Measurements from ENCODE around the gene FBXO38. TPM values are rescaled to one million over a fixed set of nuclear protein-coding genes. Genes with fewer than 3 reads are reported as not detected.
A peak's percentile ranks its signal among the peaks of the same experiment; 100 is the strongest.

FBXO38 gene
- total RNA-seq, 6 experiments from 2014 or later = 28.1 to 31.7 (median 30.9) TPM

GRCh38 chr5:148452499-148453193 lies 68.9 kb downstream of the FBXO38 start:
- Mint-ChIP-seq H3K36me3 (ENCODE audit: low read depth) (no peaks in the 10 kb centered on the region), H3K4me1 (ENCODE audit: low read depth) (no peaks in the 10 kb centered on the region), H3K4me3 (no peak overlapping the region), H3K9me3 (no peaks in the 10 kb centered on the region), H3K27ac (no peak overlapping the region), H3K27me3 (ENCODE audit: insufficient read depth) (peaks cover 13% of the 10 kb centered on the region)
- DNase-seq = no peak
- TF ChIP-seq, protein P1, sequence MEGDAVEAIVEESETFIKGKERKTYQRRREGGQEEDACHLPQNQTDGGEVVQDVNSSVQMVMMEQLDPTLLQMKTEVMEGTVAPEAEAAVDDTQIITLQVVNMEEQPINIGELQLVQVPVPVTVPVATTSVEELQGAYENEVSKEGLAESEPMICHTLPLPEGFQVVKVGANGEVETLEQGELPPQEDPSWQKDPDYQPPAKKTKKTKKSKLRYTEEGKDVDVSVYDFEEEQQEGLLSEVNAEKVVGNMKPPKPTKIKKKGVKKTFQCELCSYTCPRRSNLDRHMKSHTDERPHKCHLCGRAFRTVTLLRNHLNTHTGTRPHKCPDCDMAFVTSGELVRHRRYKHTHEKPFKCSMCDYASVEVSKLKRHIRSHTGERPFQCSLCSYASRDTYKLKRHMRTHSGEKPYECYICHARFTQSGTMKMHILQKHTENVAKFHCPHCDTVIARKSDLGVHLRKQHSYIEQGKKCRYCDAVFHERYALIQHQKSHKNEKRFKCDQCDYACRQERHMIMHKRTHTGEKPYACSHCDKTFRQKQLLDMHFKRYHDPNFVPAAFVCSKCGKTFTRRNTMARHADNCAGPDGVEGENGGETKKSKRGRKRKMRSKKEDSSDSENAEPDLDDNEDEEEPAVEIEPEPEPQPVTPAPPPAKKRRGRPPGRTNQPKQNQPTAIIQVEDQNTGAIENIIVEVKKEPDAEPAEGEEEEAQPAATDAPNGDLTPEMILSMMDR (IDR thresholded peaks at IDR 0.05) = no peak

DNA sequence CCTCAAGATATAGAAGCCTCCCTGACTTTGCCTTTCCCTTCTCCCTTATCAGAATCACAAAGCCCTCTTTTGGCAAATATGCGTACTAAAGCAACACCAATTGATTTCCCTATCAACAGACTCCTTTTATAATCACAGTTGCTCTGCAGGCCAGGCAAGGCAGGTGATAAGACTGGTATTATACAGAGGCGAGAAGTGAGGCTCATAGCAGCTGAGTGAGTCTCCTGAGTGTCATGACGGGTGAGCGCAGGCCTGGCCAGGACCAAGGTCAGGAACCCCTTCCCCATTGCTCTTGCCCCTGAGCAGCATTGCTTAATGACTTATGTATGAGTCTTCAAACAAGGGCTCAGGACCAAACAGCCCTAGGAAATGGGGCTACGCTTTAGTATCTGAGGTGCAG lies 70.8 kb downstream of the FBXO38 start:
- TF ChIP-seq, protein P1 (IDR thresholded peaks at IDR 0.05) = no peak
- Mint-ChIP-seq H3K9me3 (no peaks in the 10 kb centered on the region), H3K4me3 (no peak overlapping the region), H3K36me3 (ENCODE audit: low read depth) (no peaks in the 10 kb centered on the region), H3K27me3 (ENCODE audit: insufficient read depth) (peaks cover 12% of the 10 kb centered on the region), H3K27ac (no peak overlapping the region), H3K4me1 (ENCODE audit: low read depth) (no peaks in the 10 kb centered on the region)
- no peak for DNase-seq

- Mint-ChIP-seq H3K27ac (no peak overlapping the region), H3K4me3 (no peak overlapping the region), H3K36me3 (ENCODE audit: low read depth) (no peaks in the 10 kb centered on the region), H3K27me3 (ENCODE audit: insufficient read depth) (peaks cover 12% of the 10 kb centered on the region), H3K4me1 (ENCODE audit: low read depth) (no peaks in the 10 kb centered on the region), H3K9me3 (no peaks in the 10 kb centered on the region)
- TF ChIP-seq, protein P1 (IDR thresholded peaks at IDR 0.05) = no peak
- no peak for DNase-seq
Measured at GRCh38 chr5:148455185-148455584, 71.4 kb downstream of the FBXO38 start.

DNA sequence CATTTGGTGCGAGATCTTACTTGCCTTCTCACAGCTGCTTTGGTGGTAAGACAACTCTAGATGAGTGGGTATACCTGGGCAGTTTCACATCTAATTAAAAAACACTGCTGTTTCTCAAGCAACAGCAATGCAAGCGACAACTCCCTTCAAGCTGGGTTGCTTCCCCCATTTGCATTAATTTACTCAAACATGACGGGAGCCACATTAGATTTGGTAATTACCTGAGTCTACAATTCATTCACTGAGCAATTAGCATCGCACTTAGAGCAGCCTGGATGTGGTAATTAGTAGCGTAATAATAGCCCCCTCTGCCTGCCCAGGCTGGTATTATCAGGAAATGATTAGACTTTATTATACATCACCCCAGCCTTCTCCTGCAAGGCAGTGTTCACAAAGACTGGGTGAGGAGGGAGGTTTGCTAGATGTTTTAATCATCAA lies 73.4 kb downstream of the FBXO38 start:
- Mint-ChIP-seq H3K9me3 (no peaks in the 10 kb centered on the region), H3K27ac (no peak overlapping the region), H3K4me1 (ENCODE audit: low read depth) (no peaks in the 10 kb centered on the region), H3K36me3 (ENCODE audit: low read depth) (no peaks in the 10 kb centered on the region), H3K27me3 (ENCODE audit: insufficient read depth) (peaks cover 9% of the 10 kb centered on the region), H3K4me3 (no peak overlapping the region)
- TF ChIP-seq, protein P1 (IDR thresholded peaks at IDR 0.05) = peak; percentile 53
- DNase-seq = no peak

DNA sequence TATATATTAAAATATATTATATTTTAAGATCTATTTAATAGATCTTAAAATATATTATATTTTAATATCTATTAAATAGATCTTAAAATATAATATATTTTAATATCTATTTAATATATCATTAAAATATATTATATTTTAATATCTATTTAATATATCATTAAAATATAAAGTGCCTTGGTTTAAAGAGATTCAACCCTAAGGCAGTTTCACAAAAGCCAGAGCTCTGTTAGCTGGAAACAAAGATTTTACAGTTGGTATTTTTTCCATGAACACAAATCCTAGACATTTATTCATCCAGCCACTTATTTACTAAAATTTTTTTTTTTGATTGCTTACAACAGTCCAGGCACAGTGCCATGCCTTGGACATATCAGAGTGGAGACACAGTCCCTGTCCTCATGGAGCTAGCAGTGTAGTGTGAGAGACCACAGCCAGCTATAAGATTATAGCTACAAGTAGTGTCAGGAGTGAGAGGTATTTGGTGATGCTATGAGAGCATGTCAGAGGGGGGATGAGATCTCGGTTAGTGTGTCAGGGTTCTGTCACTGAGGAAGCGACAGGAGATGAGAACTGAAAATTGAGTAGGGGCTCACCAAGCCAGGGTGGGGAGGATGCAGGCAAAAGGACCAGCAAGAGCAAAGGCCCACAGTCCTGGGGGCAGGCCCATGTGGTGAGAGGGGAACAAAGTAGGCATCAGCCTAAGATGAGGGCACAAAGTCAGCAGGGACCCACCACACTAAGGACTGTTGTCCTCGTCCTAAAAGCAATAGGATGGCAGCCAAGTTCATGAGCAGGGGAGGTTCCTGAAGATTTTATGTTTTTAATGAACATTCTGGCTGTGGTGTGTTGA lies 74.5 kb downstream of the FBXO38 start:
- no peaks in the 10 kb centered on the region for H3K4me1 Mint-ChIP-seq (ENCODE audit: low read depth)
- H3K4me3 Mint-ChIP-seq = no peak overlapping the region
- TF ChIP-seq, protein P1 (IDR thresholded peaks at IDR 0.05) = no peak
- no peaks in the 10 kb centered on the region for H3K36me3 Mint-ChIP-seq (ENCODE audit: low read depth)
- no peak overlapping the region for H3K27ac Mint-ChIP-seq
- no peak for DNase-seq
- no peaks in the 10 kb centered on the region for H3K9me3 Mint-ChIP-seq
- H3K27me3 Mint-ChIP-seq (ENCODE audit: insufficient read depth) = peaks cover 9% of the 10 kb centered on the region

All from HFFc6 (cell line).